GM12878 (cell line): Measurements from ENCODE around the gene HERPUD1. TPM values are rescaled to one million over a fixed set of nuclear protein-coding genes. Genes with fewer than 3 reads are reported as not detected.
A peak's percentile ranks its signal among the peaks of the same experiment; 100 is the strongest.

Experiments
- BACH1 ChIP-seq: fragments of 450-650 bp; IDR thresholded peaks from 2 replicates; pipeline ENCODE4 v1.6.1; 2017; ENCODE audit warnings: mild to moderate bottlenecking, borderline replicate concordance
- BRCA1 ChIP-seq: IDR thresholded peaks from 2 replicates; pipeline ENCODE4 v1.6.1; 2011; ENCODE audit warnings: low read depth, low read length, improper control_type of control experiment
- CBFB ChIP-seq: IDR thresholded peaks from 2 replicates; pipeline ENCODE4 v1.6.1; 2016; ENCODE audit warnings: antibody characterized with exemption, low read depth
- CEBPB ChIP-seq, 2 experiments: fragments of 150-350 bp in 1 of 2; IDR thresholded peaks; 2 replicates each; pipeline ENCODE4 v1.6.1; 2012 to 2014; ENCODE audit warnings: low read depth in 2 of 2, low read length in 2 of 2, borderline replicate concordance in 1 of 2, inconsistent platforms in 1 of 2
- IKZF2 ChIP-seq, 2 experiments: fragments of 450-650 bp; IDR thresholded peaks; 2 replicates each; pipeline ENCODE4 v1.6.1; 2017; ENCODE audit warnings: mild to moderate bottlenecking in 2 of 2, moderate library complexity in 2 of 2
- MXI1 ChIP-seq: fragments of 150-350 bp; IDR thresholded peaks from 2 replicates; pipeline ENCODE4 v1.6.1; 2011; ENCODE audit warnings: low read depth, mild to moderate bottlenecking, inconsistent platforms, low read length, improper control_type of control experiment
- NR2F1 ChIP-seq: fragments of 450-650 bp; conservative IDR thresholded peaks from 2 replicates; pipeline ENCODE4 v1.6.1; 2017; ENCODE audit warnings: mild to moderate bottlenecking
- RELA ChIP-seq: fragments of 450-650 bp; IDR thresholded peaks from 2 replicates; pipeline ENCODE4 v1.8.0; 2014; ENCODE audit warnings: borderline replicate concordance; ENCODE audit not compliant: partially characterized antibody
- SIN3A ChIP-seq: IDR thresholded peaks from 2 replicates; pipeline ENCODE4 v1.6.1; 2012; ENCODE audit warnings: low read depth, low read length, improper control_type of control experiment
- SMAD1 ChIP-seq: fragments of 450-650 bp; IDR thresholded peaks from 2 replicates; pipeline ENCODE4 v1.6.1; 2018; ENCODE audit warnings: mild to moderate bottlenecking, low read depth; ENCODE audit not compliant: partially characterized antibody
- SMAD5 ChIP-seq: IDR thresholded peaks from 2 replicates; pipeline ENCODE4 v1.6.1; 2016; ENCODE audit warnings: antibody characterized with exemption, low read depth
- SREBF1 ChIP-seq: IDR thresholded peaks from 2 replicates; pipeline ENCODE4 v1.6.1; 2012; ENCODE audit warnings: mild to moderate bottlenecking, low read length
- SRF ChIP-seq, 2 experiments: IDR thresholded peaks; 2 replicates each; pipeline ENCODE4 v1.6.1; 2011; ENCODE audit warnings: low read depth in 2 of 2, low read length in 2 of 2, mild to moderate bottlenecking in 1 of 2, moderate library complexity in 1 of 2
- TARDBP ChIP-seq: IDR thresholded peaks from 2 replicates; pipeline ENCODE4 v1.6.1; 2016; ENCODE audit warnings: borderline replicate concordance
- YBX1 ChIP-seq: fragments of 450-650 bp; IDR thresholded peaks from 2 replicates; pipeline ENCODE4 v1.6.1; 2016; ENCODE audit warnings: antibody characterized with exemption
- ZBED1 ChIP-seq: IDR thresholded peaks from 2 replicates; pipeline ENCODE4 v1.6.1; 2016; ENCODE audit warnings: borderline replicate concordance
- ZNF384 ChIP-seq: IDR thresholded peaks from 2 replicates; pipeline ENCODE4 v1.6.1; 2012; ENCODE audit warnings: low read depth, mild to moderate bottlenecking, low read length, improper control_type of control experiment, borderline replicate concordance
- ZZZ3 ChIP-seq: IDR thresholded peaks from 2 replicates; pipeline ENCODE4 v1.6.1; 2011; ENCODE audit warnings: low read depth; ENCODE audit not compliant: control insufficient read depth, insufficient read length
- polyA plus RNA-seq, 11 experiments: library from polyadenylated mRNA; depleted of rRNA in 4 of 11; unstranded in 6 of 11; stranded (reverse) in 5 of 11; fragments of >200 nt; fragmentation: Nextera tagmentation in 4 of 11; fragmentation: Illumina TruSeq in 1 of 11; extraction: Ambion mirVana in 4 of 11; extraction: Trizol in 1 of 11; gene quantifications; 1 replicate in 1 of 11; 2 replicates in 10 of 11; pipeline versions ENCODE4 v1.2.1 to v1.2.3, GENCODE V29; 2011 to 2016; ENCODE audit warnings: inconsistent platforms in 2 of 11, missing spikeins in 2 of 11, low read depth in 1 of 11
- total RNA-seq, 4 experiments: library from RNA; depleted of rRNA in 3 of 4; stranded (reverse); fragments of >200 nt in 3 of 4; fragmentation: Illumina TruSeq in 1 of 4; extraction: Trizol in 1 of 4; gene quantifications; 2 replicates each; pipeline versions ENCODE4 v1.2.1 to v1.2.3, GENCODE V29; 2013 to 2021
- TF ChIP-seq, protein P1 (sequence below): fragments of 150-350 bp; IDR thresholded peaks from 2 replicates; pipeline ENCODE4 v1.6.1; 2014; ENCODE audit warnings: mild to moderate bottlenecking, low read depth, low read length
- TF ChIP-seq, protein P2 (sequence below): IDR thresholded peaks from 2 replicates; pipeline ENCODE4 v1.6.1; 2011; ENCODE audit warnings: low read depth, low read length, improper control_type of control experiment, borderline replicate concordance
- TF ChIP-seq, protein P3 (sequence below): IDR thresholded peaks from 2 replicates; pipeline ENCODE4 v1.6.1; 2012; ENCODE audit warnings: improper control_type of control experiment, low read depth, low read length; ENCODE audit not compliant: insufficient replicate concordance
- TF ChIP-seq, protein P4 (sequence below): IDR thresholded peaks from 2 replicates; pipeline ENCODE4 v1.6.1; 2011; ENCODE audit warnings: low read depth, mild to moderate bottlenecking, low read length, moderate library complexity, borderline replicate concordance; ENCODE audit errors: extremely low read depth

HERPUD1 gene
- total and polyA plus RNA-seq, 10 of the 15 experiments (the other 5 are each of a cell fraction or from before 2014, with no cell fraction given), result 32.6 to 212 (median 122) TPM

DNA sequence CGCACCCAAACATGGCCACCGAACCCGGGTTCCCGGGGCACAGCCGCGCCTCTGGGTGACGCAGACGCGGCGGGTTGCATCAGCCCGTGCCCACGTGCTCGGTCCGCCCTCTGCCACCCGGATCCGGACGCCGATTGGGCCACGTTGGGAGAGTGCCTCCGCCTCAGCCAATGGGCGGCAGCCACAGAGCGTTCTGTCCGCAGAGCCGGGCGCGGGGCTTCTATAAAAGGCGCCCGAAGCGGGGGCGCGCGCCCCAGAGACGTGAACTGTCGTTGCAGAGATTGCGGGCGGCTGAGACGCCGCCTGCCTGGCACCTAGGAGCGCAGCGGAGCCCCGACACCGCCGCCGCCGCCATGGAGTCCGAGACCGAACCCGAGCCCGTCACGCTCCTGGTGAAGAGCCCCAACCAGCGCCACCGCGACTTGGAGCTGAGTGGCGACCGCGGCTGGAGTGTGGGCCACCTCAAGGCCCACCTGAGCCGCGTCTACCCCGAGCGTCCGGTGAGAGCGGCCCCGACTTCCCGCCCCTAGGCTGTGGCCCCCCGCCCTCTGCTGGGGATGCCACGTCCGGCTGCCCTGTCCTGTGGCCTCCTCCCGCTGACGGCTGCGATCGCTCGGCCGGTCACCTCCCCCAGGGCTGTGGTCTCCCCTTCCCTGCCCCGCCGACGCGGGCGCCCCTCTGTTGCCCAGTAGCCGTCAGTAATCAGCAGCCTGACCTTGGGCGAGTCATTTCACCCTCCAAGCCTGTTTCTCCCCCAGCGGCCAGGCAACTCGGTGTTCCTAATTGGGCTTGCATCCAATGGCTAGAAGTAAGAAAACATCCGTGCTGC lies at the start of gene HERPUD1 (continued):
- TF ChIP-seq, protein P1, sequence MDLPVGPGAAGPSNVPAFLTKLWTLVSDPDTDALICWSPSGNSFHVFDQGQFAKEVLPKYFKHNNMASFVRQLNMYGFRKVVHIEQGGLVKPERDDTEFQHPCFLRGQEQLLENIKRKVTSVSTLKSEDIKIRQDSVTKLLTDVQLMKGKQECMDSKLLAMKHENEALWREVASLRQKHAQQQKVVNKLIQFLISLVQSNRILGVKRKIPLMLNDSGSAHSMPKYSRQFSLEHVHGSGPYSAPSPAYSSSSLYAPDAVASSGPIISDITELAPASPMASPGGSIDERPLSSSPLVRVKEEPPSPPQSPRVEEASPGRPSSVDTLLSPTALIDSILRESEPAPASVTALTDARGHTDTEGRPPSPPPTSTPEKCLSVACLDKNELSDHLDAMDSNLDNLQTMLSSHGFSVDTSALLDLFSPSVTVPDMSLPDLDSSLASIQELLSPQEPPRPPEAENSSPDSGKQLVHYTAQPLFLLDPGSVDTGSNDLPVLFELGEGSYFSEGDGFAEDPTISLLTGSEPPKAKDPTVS, result no peak
- TF ChIP-seq SMAD1, result peak; percentile 97
- TF ChIP-seq, protein P2, sequence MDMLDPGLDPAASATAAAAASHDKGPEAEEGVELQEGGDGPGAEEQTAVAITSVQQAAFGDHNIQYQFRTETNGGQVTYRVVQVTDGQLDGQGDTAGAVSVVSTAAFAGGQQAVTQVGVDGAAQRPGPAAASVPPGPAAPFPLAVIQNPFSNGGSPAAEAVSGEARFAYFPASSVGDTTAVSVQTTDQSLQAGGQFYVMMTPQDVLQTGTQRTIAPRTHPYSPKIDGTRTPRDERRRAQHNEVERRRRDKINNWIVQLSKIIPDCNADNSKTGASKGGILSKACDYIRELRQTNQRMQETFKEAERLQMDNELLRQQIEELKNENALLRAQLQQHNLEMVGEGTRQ, result peak; percentile 64
- TF ChIP-seq CBFB, result 0 out of 2 replicates have a peak, but pooled peaks have one; percentile 70
- peak; percentile 17 for TF ChIP-seq RELA
- peak; percentile 20; the same call in 1 of the 2 replicates for TF ChIP-seq MXI1
- TF ChIP-seq ZBED1, result peak; percentile 85
- TF ChIP-seq ZNF384, result no peak
- peak; percentile 79 to 93; a peak in 2 of 4 replicates for TF ChIP-seq SRF (IDR thresholded peaks at IDR 0.05; ENCODE audit: low read depth in 2 of 2, low read length in 2 of 2)
- TF ChIP-seq NR2F1, result no peak; the same call in none of the 2 replicates
- no peak for TF ChIP-seq IKZF2 (IDR thresholded peaks at IDR 0.05)
- no peak; the same call in 1 of the 2 replicates for TF ChIP-seq SIN3A
- TF ChIP-seq SREBF1, result no peak
- no peak for TF ChIP-seq YBX1
- TF ChIP-seq TARDBP, result no peak
- peak; percentile 81 for TF ChIP-seq BACH1
- TF ChIP-seq CEBPB (IDR thresholded peaks at IDR 0.05; ENCODE audit: borderline replicate concordance in 1 of 2, low read depth in 2 of 2, low read length in 2 of 2), result peak in 1 of 2 experiments; percentile 97; a peak in 2 of 4 replicates
- TF ChIP-seq, protein P3, sequence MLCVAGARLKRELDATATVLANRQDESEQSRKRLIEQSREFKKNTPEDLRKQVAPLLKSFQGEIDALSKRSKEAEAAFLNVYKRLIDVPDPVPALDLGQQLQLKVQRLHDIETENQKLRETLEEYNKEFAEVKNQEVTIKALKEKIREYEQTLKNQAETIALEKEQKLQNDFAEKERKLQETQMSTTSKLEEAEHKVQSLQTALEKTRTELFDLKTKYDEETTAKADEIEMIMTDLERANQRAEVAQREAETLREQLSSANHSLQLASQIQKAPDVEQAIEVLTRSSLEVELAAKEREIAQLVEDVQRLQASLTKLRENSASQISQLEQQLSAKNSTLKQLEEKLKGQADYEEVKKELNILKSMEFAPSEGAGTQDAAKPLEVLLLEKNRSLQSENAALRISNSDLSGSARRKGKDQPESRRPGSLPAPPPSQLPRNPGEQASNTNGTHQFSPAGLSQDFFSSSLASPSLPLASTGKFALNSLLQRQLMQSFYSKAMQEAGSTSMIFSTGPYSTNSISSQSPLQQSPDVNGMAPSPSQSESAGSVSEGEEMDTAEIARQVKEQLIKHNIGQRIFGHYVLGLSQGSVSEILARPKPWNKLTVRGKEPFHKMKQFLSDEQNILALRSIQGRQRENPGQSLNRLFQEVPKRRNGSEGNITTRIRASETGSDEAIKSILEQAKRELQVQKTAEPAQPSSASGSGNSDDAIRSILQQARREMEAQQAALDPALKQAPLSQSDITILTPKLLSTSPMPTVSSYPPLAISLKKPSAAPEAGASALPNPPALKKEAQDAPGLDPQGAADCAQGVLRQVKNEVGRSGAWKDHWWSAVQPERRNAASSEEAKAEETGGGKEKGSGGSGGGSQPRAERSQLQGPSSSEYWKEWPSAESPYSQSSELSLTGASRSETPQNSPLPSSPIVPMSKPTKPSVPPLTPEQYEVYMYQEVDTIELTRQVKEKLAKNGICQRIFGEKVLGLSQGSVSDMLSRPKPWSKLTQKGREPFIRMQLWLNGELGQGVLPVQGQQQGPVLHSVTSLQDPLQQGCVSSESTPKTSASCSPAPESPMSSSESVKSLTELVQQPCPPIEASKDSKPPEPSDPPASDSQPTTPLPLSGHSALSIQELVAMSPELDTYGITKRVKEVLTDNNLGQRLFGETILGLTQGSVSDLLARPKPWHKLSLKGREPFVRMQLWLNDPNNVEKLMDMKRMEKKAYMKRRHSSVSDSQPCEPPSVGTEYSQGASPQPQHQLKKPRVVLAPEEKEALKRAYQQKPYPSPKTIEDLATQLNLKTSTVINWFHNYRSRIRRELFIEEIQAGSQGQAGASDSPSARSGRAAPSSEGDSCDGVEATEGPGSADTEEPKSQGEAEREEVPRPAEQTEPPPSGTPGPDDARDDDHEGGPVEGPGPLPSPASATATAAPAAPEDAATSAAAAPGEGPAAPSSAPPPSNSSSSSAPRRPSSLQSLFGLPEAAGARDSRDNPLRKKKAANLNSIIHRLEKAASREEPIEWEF, result no peak
- peak; percentile 97 for TF ChIP-seq SMAD5
- no peak for TF ChIP-seq ZZZ3
- TF ChIP-seq, protein P4, sequence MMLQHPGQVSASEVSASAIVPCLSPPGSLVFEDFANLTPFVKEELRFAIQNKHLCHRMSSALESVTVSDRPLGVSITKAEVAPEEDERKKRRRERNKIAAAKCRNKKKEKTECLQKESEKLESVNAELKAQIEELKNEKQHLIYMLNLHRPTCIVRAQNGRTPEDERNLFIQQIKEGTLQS, result peak; percentile 54; the same call in 1 of the 2 replicates
- TF ChIP-seq BRCA1, result no peak
